Pancreas (tissue), 10 donors: ENCODE data around the gene PAX5. TPM values are rescaled to one million over a fixed set of nuclear protein-coding genes. Genes with fewer than 3 reads are reported as not detected.

ENCODE experiments used
- ATAC-seq, 4 donors: fragments of 200-7000 bp; cut with Tn5 transposase; one replicate each; pipeline versions ENCODE4 v1.8.0 to v1.9.1; 2020; ENCODE audit warnings: mild to moderate bottlenecking in 4 of 4, moderate library complexity in 4 of 4
- DNase-seq, 6 donors: peaks; one replicate each; pipeline ENCODE4 v3.0.0-alpha.2; 2020
- FAIRE-seq: peaks from 2 replicates; lab custom pipeline; 2012; peaks lifted over from hg19 to GRCh38; lab: Jason Lieb, UNC
- H3K27ac ChIP-seq, 4 donors: fragments of 200-600 bp; sonication (generic); 1 replicate in 3 of 4; 2 replicates in 1 of 4; pipeline versions ENCODE4 v1.5.0 to v1.8.0; 2020
- H3K27me3 ChIP-seq, 4 donors: fragments of 200-600 bp; one replicate each; pipeline ENCODE4 v1.8.0; 2021
- H3K36me3 ChIP-seq, 3 donors: fragments of 200-600 bp; sonication (generic) in 1 of 3; one replicate each; pipeline versions ENCODE4 v1.5.0 to v1.8.0; 2020 to 2021
- H3K4me1 ChIP-seq, 3 donors: fragments of 200-600 bp; one replicate each; pipeline ENCODE4 v1.8.0; 2021
- H3K4me3 ChIP-seq, 4 donors: fragments of 200-600 bp; sonication (generic) in 2 of 4; one replicate each; pipeline versions ENCODE4 v1.5.0 to v1.8.0; 2020 to 2021
- H3K9me3 ChIP-seq, 4 donors: fragments of 200-600 bp; one replicate each; pipeline ENCODE4 v1.8.0; 2021
- WGBS, 2 donors: extraction: QIAGEN DNeasy Blood & Tissue Kit; methylation state at CpG; one replicate each; pipeline ENCODE4 v1.1.7; 2013; 5-methylcytosine and 5-hydroxymethylcytosine counted together
- intact Hi-C, 3 donors: fragments of 100-400 bp; cut with DNase I; formaldehyde crosslinking; loops; one replicate each; pipeline versions ENCODE4 v1.11.1 to v1.14.2; 2022
- polyA plus RNA-seq, 2 donors: library from polyadenylated mRNA; stranded (reverse); fragments of 200-250 nt; gene quantifications; one replicate each; pipeline ENCODE4 v1.2.3, GENCODE V29; 2013
- total RNA-seq, 6 donors: library from RNA; stranded (reverse); fragmentation: NEBNext Ultra II Directional in 4 of 6; extraction: Animal tissue kit (Norgen Biotek cat#: 25700) in 4 of 6; gene quantifications; one replicate each; pipeline versions ENCODE4 v1.2.1 to v1.2.4, GENCODE V29; 2021 to 2023
- TF ChIP-seq, protein P1 (sequence below), 4 donors: fragments of 200-600 bp; sonication (generic) in 3 of 4; IDR thresholded peaks; one replicate each; pipeline versions ENCODE4 v1.5.0 to v1.8.0; 2021; ENCODE audit warnings: antibody characterized with exemption in 4 of 4
- donor health status: healthy with polysubstance abuse.
- donor health status: DM: no; HTN: no; CAD: no; lungs with moderate emphysema.
- donor health status: DM: no; HTN: no; CAD: no.
- donor health status: control.
- donor health status: control.
- donor health status: Bipolar disorder and iron deficiency.
- donor health status: DM: yes; HTN: yes; CAD: no.
- donor health status: DM: no; HTN: no; CAD: no.
- donor health status: DM: no; HTN: no; CAD: no.
- donor health status: DM: yes; HTN: yes; CAD: no.

The PAX5 gene
- total and polyA plus RNA-seq, 8 donors: under 0.01 to 0.35 (median 0.28) TPM; not detected in 1

DNA sequence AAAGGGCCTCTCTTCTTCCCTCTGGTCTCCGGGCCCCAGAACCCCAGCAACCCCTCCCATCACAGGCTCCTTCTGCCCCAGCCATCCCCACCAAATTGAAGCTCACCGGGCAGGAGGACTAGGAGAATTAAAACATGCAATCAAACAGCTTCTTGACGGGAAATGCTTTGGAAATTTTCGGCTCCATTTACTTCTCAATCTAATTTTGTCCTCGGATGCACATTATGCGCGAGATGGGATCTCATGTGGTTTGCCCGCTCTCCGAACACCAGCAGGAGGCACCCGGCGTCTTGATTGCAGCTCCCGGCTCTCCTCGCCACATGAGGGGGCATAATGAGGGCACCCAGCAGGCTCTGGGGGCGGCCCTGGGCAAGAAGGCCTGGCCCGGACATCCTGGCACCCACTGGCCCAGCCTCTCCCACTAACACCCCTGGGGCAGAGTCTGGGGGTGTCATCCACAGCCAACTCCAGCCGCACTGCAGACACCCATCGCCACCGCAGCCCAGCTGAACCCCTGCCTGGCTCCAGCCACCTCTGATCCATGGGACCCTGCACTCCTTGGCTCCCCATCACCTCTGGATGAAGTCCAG is 135.5 kb downstream of the PAX5 start:
- Histone ChIP-seq H3K9me3 (no peaks in the 10 kb centered on the region), H3K27me3 (no peaks in the 10 kb centered on the region), H3K27ac (no peak overlapping the region), H3K4me3 (no peak overlapping the region), H3K4me1 (no peaks in the 10 kb centered on the region), H3K36me3 (no peaks in the 10 kb centered on the region)
- TF ChIP-seq, protein P1, sequence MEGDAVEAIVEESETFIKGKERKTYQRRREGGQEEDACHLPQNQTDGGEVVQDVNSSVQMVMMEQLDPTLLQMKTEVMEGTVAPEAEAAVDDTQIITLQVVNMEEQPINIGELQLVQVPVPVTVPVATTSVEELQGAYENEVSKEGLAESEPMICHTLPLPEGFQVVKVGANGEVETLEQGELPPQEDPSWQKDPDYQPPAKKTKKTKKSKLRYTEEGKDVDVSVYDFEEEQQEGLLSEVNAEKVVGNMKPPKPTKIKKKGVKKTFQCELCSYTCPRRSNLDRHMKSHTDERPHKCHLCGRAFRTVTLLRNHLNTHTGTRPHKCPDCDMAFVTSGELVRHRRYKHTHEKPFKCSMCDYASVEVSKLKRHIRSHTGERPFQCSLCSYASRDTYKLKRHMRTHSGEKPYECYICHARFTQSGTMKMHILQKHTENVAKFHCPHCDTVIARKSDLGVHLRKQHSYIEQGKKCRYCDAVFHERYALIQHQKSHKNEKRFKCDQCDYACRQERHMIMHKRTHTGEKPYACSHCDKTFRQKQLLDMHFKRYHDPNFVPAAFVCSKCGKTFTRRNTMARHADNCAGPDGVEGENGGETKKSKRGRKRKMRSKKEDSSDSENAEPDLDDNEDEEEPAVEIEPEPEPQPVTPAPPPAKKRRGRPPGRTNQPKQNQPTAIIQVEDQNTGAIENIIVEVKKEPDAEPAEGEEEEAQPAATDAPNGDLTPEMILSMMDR (IDR thresholded peaks at IDR 0.05): no peak
- DNase-seq (no peak), ATAC-seq (no peak), FAIRE-seq (no peak)
- 75 to 82% methylated on average over 18 of the region's 18 CpGs for WGBS, 2 donors
- intact Hi-C loops: no loop called here

DNA sequence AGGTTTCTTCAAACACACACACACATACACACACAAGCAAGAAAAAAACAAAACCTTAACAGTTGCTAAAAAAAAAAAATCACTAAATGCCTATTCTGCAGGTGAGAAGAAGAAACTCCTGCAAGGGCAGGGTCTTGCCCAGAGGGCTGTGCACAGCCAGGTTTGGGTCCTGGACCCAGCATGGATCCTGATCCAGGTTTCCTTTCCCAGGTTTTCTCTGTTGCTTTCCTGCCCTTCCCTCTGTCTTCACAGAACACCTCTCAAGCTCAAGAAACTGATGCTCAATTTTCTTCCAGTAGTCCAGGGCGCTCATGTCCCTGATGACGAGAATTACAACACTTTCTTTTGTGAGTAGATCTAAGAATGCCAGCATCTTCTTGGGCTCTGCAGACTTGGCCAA is 136.6 kb downstream of the PAX5 start:
- no peak for FAIRE-seq
- WGBS, 2 donors: 31 to 35% methylated on average over 2 of the region's 2 CpGs
- TF ChIP-seq, protein P1 (IDR thresholded peaks at IDR 0.05): no peak

DNA sequence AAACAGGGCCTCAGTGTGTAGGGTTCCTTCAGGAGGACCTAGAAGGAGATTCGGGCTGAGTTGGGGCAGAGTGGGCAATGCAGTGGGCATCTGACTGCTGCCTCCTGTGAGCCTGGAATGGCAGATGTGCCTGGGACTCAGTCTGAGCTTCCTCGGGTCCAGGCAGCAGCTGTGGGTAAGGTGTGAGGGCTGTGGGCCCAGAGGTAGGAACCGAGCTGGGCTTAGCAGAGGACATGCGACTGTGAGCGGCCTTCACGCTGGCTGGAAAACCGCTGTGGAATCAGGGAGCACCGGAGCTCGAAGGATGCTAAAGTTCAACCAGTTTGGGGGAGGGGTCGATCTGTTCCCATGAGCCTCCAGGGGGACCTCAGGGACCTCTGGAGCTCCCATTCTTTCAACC is 137.0 kb downstream of the PAX5 start:
- WGBS, 2 donors: 60 to 63% methylated on average over 10 of the region's 10 CpGs
- no peak for FAIRE-seq
- intact Hi-C loops: no loop called here

More for the DNA sequence above, 136.6 kb downstream of the PAX5 start:
- Histone ChIP-seq H3K27me3 (no peaks in the 10 kb centered on the region), H3K4me3 (no peak overlapping the region), H3K4me1 (no peaks in the 10 kb centered on the region), H3K9me3 (no peaks in the 10 kb centered on the region), H3K27ac (no peak overlapping the region), H3K36me3 (no peaks in the 10 kb centered on the region)
- no peak for DNase-seq
- no peak for ATAC-seq
- intact Hi-C loops: no loop called here

DNA sequence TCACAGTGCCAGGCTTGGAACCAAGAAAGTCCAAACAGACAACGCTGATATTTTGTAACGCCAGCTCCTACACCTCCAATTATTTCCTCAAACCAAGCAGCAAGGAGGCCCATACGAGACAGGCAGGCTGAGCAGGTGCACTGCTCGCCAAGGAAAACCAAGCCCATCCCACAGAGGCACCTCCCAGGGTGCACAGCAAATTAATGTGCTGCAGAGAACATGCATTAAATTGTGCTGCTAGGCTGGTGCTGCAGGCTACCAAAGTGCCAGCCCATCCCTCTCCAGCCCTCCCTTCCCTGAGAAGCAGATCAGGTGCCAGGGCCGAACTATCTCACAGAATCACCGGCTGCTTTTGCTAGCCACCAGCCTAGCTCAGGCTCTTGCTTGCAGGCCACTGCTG is 137.8 kb downstream of the PAX5 start:
- no peak for DNase-seq
- Histone ChIP-seq H3K36me3 (no peaks in the 10 kb centered on the region), H3K4me1 (no peaks in the 10 kb centered on the region), H3K27ac (no peak overlapping the region), H3K4me3 (no peak overlapping the region), H3K27me3 (no peaks in the 10 kb centered on the region), H3K9me3 (no peaks in the 10 kb centered on the region)
- TF ChIP-seq, protein P1 (IDR thresholded peaks at IDR 0.05): no peak
- no peak for FAIRE-seq
- intact Hi-C loops: no loop called here
- ATAC-seq: no peak
- 79 to 84% methylated on average over 6 of the region's 6 CpGs for WGBS, 2 donors

More for the DNA sequence above, 137.0 kb downstream of the PAX5 start:
- DNase-seq (no peak), ATAC-seq (no peak)
- no peak overlapping the region for H3K4me3 ChIP-seq
- H3K4me1 ChIP-seq: no peaks in the 10 kb centered on the region
- no peak overlapping the region for H3K27ac ChIP-seq
- no peaks in the 10 kb centered on the region for H3K27me3 ChIP-seq
- H3K9me3 ChIP-seq: no peaks in the 10 kb centered on the region
- no peaks in the 10 kb centered on the region for H3K36me3 ChIP-seq
- TF ChIP-seq, protein P1 (IDR thresholded peaks at IDR 0.05): no peak

DNA sequence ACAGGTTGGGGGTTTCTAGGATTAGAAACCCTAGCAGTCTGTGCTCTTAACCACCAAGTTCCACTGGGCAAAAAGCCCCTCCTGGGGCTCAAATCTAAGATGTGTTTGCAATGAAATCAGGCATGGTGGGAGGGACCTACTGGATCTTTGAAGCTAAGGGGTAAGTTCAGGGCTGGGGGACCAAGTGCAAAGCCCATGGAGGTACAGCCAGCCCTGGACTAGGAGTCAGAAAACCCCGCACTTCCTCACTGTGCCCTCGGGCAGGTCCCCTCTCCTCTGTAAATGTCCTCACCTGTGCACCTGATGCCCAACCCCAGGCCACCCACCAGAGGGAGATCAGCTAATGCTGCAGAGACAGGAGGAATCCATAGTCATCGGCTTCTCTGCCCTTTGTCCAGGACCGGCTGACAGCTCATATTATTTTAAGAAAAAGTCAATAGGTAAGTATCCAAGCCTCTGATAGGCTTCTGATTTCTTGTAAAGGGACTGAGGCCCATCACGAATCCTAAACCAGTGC is 138.3 kb downstream of the PAX5 start:
- Histone ChIP-seq H3K9me3 (no peaks in the 10 kb centered on the region), H3K27ac (no peak overlapping the region), H3K27me3 (no peaks in the 10 kb centered on the region), H3K4me3 (no peak overlapping the region), H3K4me1 (no peaks in the 10 kb centered on the region), H3K36me3 (no peaks in the 10 kb centered on the region)
- no peak for ATAC-seq
- FAIRE-seq: no peak
- intact Hi-C loops: no loop called here
- TF ChIP-seq, protein P1 (IDR thresholded peaks at IDR 0.05): no peak
- no peak for DNase-seq
- 63 to 74% methylated on average over 5 of the region's 5 CpGs for WGBS, 2 donors
